ENCODE results near the gene FBXL19.

DNA sequence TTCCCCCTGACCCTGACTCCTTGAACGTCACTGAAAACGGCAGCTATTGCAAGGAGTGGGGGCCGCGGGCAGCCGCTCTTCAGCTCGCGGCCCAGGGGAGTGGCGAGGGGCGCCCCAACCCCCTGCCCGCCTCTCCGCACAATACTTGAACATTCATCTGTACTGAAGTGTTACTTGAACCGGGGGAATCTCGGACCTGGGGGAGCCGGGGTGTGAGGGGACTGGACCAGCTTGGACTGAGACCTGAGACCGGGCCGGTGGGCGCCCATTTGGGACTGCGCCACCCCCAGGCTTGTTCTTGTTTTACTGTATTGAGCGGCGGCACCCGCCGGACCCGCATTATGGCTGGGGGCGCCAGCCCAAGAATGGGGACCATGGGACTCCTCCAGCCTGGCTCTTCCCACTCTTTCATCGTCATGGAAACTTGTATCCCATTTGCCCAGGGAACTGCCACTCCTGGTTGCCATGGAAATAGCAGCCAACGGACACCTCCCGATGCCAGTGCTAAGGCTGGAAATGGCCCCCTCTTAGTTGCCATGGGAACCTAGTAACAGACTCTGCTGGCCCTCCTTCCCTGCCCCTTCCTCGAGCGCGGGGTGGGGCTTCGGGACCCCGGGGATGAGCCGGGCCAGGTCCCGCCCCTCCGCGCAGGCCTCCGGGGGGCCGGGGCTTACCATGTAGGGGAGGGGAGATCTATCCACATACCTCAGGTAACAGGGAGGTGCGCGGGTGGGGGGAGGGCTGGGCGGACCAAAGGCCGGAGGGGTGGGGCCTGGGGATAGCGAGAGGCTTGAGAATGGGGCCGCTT is 24.7 kb downstream of the FBXL19 start:
- TF ChIP-seq CTCF (IDR thresholded peaks at IDR 0.05; ENCODE audit: low read depth, low read length, missing input control) (no peak), YY1 (IDR thresholded peaks at IDR 0.05) (no peak), FOXA2 (IDR thresholded peaks at IDR 0.05) (no peak), ZBTB33 (IDR thresholded peaks at IDR 0.05) (no peak), MAX (IDR thresholded peaks at IDR 0.05) (no peak), GABPA (IDR thresholded peaks at IDR 0.05 in 1 of 2, conservative IDR thresholded peaks at IDR 0.05 in 1 of 2) (no peak), SP1 (IDR thresholded peaks at IDR 0.05) (peak; percentile 42), RAD21 (IDR thresholded peaks at IDR 0.05) (no peak), NR2F2 (IDR thresholded peaks at IDR 0.05) (no peak), FOXA1 (IDR thresholded peaks at IDR 0.05) (no peak), RXRA (IDR thresholded peaks at IDR 0.05) (no peak), ATF3 (IDR thresholded peaks at IDR 0.05) (no peak), REST (IDR thresholded peaks at IDR 0.05) (no peak), EGR1 (IDR thresholded peaks at IDR 0.05; ENCODE audit: low read depth in 2 of 2) (peak in 1 of 2 donors; percentile 30)
